HepG2 (cell line): ENCODE results near the gene TSHZ2. TPM values are rescaled to one million over a fixed set of nuclear protein-coding genes. Genes with fewer than 3 reads are reported as not detected.
A peak's percentile ranks its signal among the peaks of the same experiment; 100 is the strongest.

Experiments used
- ATAC-seq: fragments of 200-7000 bp; cut with Tn5 transposase; 3 replicates; pipeline ENCODE4 v1.9.1; 2020; ENCODE audit warnings: mild to moderate bottlenecking, moderate library complexity
- BruUV-seq: library from RNA; stranded (reverse); fragments of 400-500 nt; replicated peaks from 2 replicates; lab custom pipeline; 2021; lab: Mats Ljungman, UMichigan
- CTCF ChIA-PET: fragments of 300-600 bp; formaldehyde crosslinking; extraction: SDS; loops from one replicate; lab custom pipeline; 2021; ENCODE audit warnings: low total read pairs, inconsistent platforms, low intra/inter-chr PET ratio; lab: Yijun Ruan, JAX
- POLR2A ChIA-PET: fragments of 350-600 bp; sonication (Branson Sonifier 250); formaldehyde crosslinking; loops from one replicate; lab custom pipeline; 2020; ENCODE audit warnings: antibody characterized with exemption, inconsistent platforms; lab: Yijun Ruan, JAX
- DNase-seq: peaks from one replicate; pipeline ENCODE4 v3.0.0-alpha.2; 2015; ENCODE audit warnings: low spot score
- FAIRE-seq: peaks from 3 replicates; lab custom pipeline; 2011; peaks lifted over from hg19 to GRCh38; lab: Jason Lieb, UNC
- H2AFZ ChIP-seq: one replicate; pipeline ENCODE4 v1.6.1; 2011; ENCODE audit warnings: low read length, inconsistent platforms
- H3K27ac ChIP-seq: fragments of 300-600 bp; 3 replicates; pipeline ENCODE4 v1.8.0; 2011; ENCODE audit warnings: mixed run types, mild to moderate bottlenecking, mixed read lengths, low read length, inconsistent platforms; ENCODE audit not compliant: insufficient read depth; ENCODE audit errors: extremely low read length
- H3K27me3 ChIP-seq, 2 experiments: fragments of 200-600 bp in 1 of 2; 2 replicates in 1 of 2; 3 replicates in 1 of 2; pipeline versions ENCODE4 v1.6.0 to v1.8.0; 2011; ENCODE audit warnings: low read length in 2 of 2, mild to moderate bottlenecking in 2 of 2, moderate library complexity in 2 of 2, inconsistent platforms in 1 of 2; ENCODE audit not compliant: insufficient read depth in 2 of 2, control insufficient read depth in 1 of 2
- H3K36me3 ChIP-seq, 2 experiments: fragments of 200-600 bp in 1 of 2; replicated peaks in 1 of 2; 2 replicates in 1 of 2; 3 replicates in 1 of 2; pipeline versions ENCODE4 v1.5.1 to v1.8.0; 2011; ENCODE audit warnings: low read length in 2 of 2, inconsistent platforms in 1 of 2; ENCODE audit not compliant: insufficient read depth in 2 of 2, control insufficient read depth in 1 of 2
- H3K4me1 ChIP-seq: 2 replicates; pipeline ENCODE4 v1.5.1; 2012; ENCODE audit warnings: low read length, inconsistent platforms; ENCODE audit not compliant: insufficient read depth
- H3K4me2 ChIP-seq: 2 replicates; pipeline ENCODE4 v1.6.0; 2011; ENCODE audit warnings: low read depth, low read length, inconsistent platforms
- H3K4me3 ChIP-seq, 3 experiments: fragments of 200-600 bp in 1 of 3; sonication (generic), shearing (Covaris generic) in 1 of 3; replicated peaks in 1 of 3; 2 replicates each; pipeline ENCODE4 v1.5.1; 2011 to 2016; ENCODE audit warnings: low read length in 3 of 3, inconsistent platforms in 2 of 3, low read depth in 2 of 3, mild to moderate bottlenecking in 2 of 3, control low read depth in 1 of 3, mixed read lengths in 1 of 3; ENCODE audit not compliant: insufficient read depth in 1 of 3
- H3K79me2 ChIP-seq: one replicate; pipeline ENCODE4 v1.6.1; 2011; ENCODE audit warnings: low read length, inconsistent platforms; ENCODE audit not compliant: insufficient read depth
- H3K9ac ChIP-seq: 2 replicates; pipeline ENCODE4 v1.6.0; 2011; ENCODE audit warnings: mild to moderate bottlenecking, low read depth, low read length, inconsistent platforms; ENCODE audit not compliant: insufficient read depth
- H3K9me3 ChIP-seq: 2 replicates; pipeline ENCODE4 v1.5.1; 2012; ENCODE audit warnings: mild to moderate bottlenecking, low read length
- H4K20me1 ChIP-seq: 2 replicates; pipeline ENCODE4 v1.6.0; 2011; ENCODE audit warnings: inconsistent platforms, mild to moderate bottlenecking, low read length, moderate library complexity; ENCODE audit not compliant: insufficient read depth
- CEBPB ChIP-seq: IDR thresholded peaks from 2 replicates; pipeline ENCODE4 v1.6.1; 2011; ENCODE audit warnings: low read depth, low read length, improper control_type of control experiment, borderline replicate concordance
- DR1 ChIP-seq: sonication (generic); formaldehyde crosslinking; IDR thresholded peaks from 2 replicates; pipeline ENCODE4 v1.8.0; 2021; ENCODE audit warnings: mild to moderate bottlenecking, missing genetic modification reagents, inconsistent platforms
- ZFY ChIP-seq: sonication (generic); formaldehyde crosslinking; IDR thresholded peaks from 2 replicates; pipeline ENCODE4 v1.4.0; 2020; ENCODE audit warnings: missing genetic modification reagents
- ZZZ3 ChIP-seq: sonication (generic); formaldehyde crosslinking; IDR thresholded peaks from 2 replicates; pipeline ENCODE4 v1.4.0; 2020; ENCODE audit warnings: missing genetic modification reagents, mild to moderate bottlenecking, borderline replicate concordance
- WGBS: methylation state at CpG from one replicate; pipeline ENCODE4 v1.1.6; 2017; ENCODE audit warnings: low lambda C conversion rate; 5-methylcytosine and 5-hydroxymethylcytosine counted together
- in situ Hi-C: cut with HindIII; loops from 2 replicates; pipeline ENCODE4 v1.10.0; 2017; ENCODE audit warnings: low pct_unique_long_range_greater_than_20kb; ENCODE audit not compliant: extremely low pct_ligation_motif_present
- intact Hi-C: fragments of 100-400 bp; cut with micrococcal nuclease; formaldehyde crosslinking; loops from one replicate; pipeline ENCODE4 v1.10.0; 2022; ENCODE audit not compliant: unreplicated experiment
- polyA plus RNA-seq, 8 experiments: library from polyadenylated mRNA; depleted of rRNA in 3 of 8; stranded (reverse) in 7 of 8; unstranded in 1 of 8; fragments of >200 nt; fragmentation: Illumina TruSeq in 4 of 8; extraction: Trizol in 4 of 8; gene quantifications; 2 replicates each; pipeline versions ENCODE4 v1.2.1 to v1.2.3, GENCODE V29; 2011 to 2016; ENCODE audit warnings: low read depth in 4 of 8, missing spikeins in 1 of 8, mixed read lengths in 1 of 8; ENCODE audit not compliant: insufficient read depth in 1 of 8
- total RNA-seq, 5 experiments: library from RNA; depleted of rRNA; stranded (reverse); fragments of >200 nt; fragmentation: Illumina TruSeq; extraction: Trizol; gene quantifications; 2 replicates each; pipeline ENCODE4 v1.2.3, GENCODE V29; 2016; ENCODE audit warnings: low read depth in 1 of 5
- TF ChIP-seq, protein P1 (sequence below): sonication (generic); formaldehyde crosslinking; conservative IDR thresholded peaks from 2 replicates; pipeline ENCODE4 v1.5.0; 2020; ENCODE audit warnings: missing genetic modification reagents

TSHZ2 gene
- total and polyA plus RNA-seq, 2 of the 13 experiments (the other 11 are each of a cell fraction or from before 2014, with no cell fraction given), result 0.01 TPM; not detected in 1

- POLR2A ChIA-PET, result no interaction called here
- Histone ChIP-seq H3K4me3 (no peak overlapping the region), H3K4me2 (no peak overlapping the region), H3K79me2 (no peaks in the 10 kb centered on the region), H3K9me3 (no peaks in the 10 kb centered on the region), H3K9ac (no peak overlapping the region), H3K4me1 (peaks cover 84% of the 10 kb centered on the region), H3K36me3 (no peaks in the 10 kb centered on the region), H3K27ac (no peak overlapping the region), H2AFZ (peak overlapping the region; percentile 10), H3K27me3 (no peaks in the 10 kb centered on the region), H4K20me1 (no peaks in the 10 kb centered on the region)
- intact Hi-C loops, result no loop called here
- BruUV-seq, result no TSS peak
- TF ChIP-seq CEBPB, result 0 out of 2 replicates have a peak, but pooled peaks have one; percentile 9
- TF ChIP-seq DR1 (CRISPR knock-in tag), result no peak
- CTCF ChIA-PET, result no interaction called here
- ATAC-seq (no peak), DNase-seq (peak; percentile 31), FAIRE-seq (no peak)
- WGBS, result 82% methylated on average over 4 of the region's 4 CpGs
- in situ Hi-C loops, result loop anchor here (25.0 kb wide), 1 partner anchor 1134 kb away; the partner anchor contains the start of gene PFDN4
Observed at GRCh38 chr20:53078761-53079160, 106.6 kb downstream of the TSHZ2 start.

GRCh38 chr20:53079261-53079691 is 107.1 kb downstream of the TSHZ2 start:
- Histone ChIP-seq H3K4me2 (no peak overlapping the region), H3K36me3 (no peaks in the 10 kb centered on the region), H4K20me1 (no peaks in the 10 kb centered on the region), H2AFZ (peak overlapping the region; percentile 10), H3K4me1 (peaks cover 84% of the 10 kb centered on the region), H3K9ac (no peak overlapping the region), H3K79me2 (no peaks in the 10 kb centered on the region), H3K27me3 (no peaks in the 10 kb centered on the region), H3K9me3 (no peaks in the 10 kb centered on the region), H3K4me3 (no peak overlapping the region), H3K27ac (no peak overlapping the region)
- ATAC-seq, result no peak
- ChIA-PET CTCF (no interaction called here), POLR2A (no interaction called here)
- WGBS, result 86% methylated on average over 6 of the region's 6 CpGs
- no TSS peak for BruUV-seq
- in situ Hi-C loops, result loop anchor here (25.0 kb wide), 1 partner anchor 1133 kb away; the partner anchor contains the start of gene PFDN4
- no peak for FAIRE-seq
- no peak for DNase-seq
- TF ChIP-seq, protein P1, sequence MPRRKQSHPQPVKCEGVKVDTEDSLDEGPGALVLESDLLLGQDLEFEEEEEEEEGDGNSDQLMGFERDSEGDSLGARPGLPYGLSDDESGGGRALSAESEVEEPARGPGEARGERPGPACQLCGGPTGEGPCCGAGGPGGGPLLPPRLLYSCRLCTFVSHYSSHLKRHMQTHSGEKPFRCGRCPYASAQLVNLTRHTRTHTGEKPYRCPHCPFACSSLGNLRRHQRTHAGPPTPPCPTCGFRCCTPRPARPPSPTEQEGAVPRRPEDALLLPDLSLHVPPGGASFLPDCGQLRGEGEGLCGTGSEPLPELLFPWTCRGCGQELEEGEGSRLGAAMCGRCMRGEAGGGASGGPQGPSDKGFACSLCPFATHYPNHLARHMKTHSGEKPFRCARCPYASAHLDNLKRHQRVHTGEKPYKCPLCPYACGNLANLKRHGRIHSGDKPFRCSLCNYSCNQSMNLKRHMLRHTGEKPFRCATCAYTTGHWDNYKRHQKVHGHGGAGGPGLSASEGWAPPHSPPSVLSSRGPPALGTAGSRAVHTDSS, result no peak
- TF ChIP-seq ZZZ3 (CRISPR knock-in tag) (no peak), ZFY (CRISPR knock-in tag) (0 out of 2 replicates have a peak, but pooled peaks have one; percentile 15)
- intact Hi-C loops, result no loop called here
